ENCODE measurements around the gene MYL7. TPM values are rescaled to one million over a fixed set of nuclear protein-coding genes. Genes with fewer than 3 reads are reported as not detected.
"Not testable (repeated sequence)": the region's sequence is repeated elsewhere in the genome, so short reads cannot be mapped to it uniquely, and the experiment has no call there.

Gene MYL7
- polyA plus RNA-seq, 3 donors = 0.15 to 57.8 (median 0.18) TPM

DNA sequence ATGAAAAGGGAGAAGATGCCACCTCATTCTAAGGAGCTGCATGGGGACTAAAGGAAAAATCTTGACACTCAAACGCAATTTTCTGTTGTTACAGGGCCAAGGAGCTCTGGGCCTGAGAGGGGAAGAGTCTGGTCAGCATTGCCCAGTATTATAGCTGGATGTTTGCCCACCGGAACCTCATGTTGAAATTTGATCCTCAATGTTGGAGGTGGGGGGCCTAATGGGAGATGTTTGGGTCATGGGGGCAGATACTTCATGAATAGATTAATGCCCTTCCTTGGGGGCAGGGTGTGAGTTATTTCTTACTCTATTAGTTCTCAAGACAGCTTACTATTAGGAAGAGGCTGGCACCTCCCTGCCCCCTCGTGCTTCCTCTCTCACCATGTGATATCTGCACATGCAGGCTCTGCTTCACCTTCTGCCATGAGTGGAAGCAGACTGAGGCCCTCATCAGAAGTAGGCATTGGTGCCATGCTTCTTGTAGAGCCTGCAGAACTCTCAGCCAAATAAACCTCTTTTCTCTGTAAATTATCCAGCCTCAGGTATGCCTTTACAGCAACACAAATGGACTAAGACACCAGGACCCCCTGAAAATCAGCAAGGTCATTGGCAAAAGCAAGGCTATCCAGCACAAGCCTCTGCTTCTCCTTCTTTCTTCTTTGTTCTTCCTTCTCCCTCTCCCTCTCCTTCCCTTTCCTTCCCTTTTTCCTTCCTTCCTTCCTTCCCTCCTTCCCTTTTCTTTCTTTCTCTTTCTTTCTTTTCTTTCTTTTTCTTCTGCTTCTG, 33.0 kb upstream of the MYL7 start:
- no peak overlapping the region for H3K27ac ChIP-seq (ENCODE audit: low read depth, low read length)
- WGBS, 3 donors = 48 to 56% (median 53%) methylated on average over 3 of the region's 3 CpGs

DNA sequence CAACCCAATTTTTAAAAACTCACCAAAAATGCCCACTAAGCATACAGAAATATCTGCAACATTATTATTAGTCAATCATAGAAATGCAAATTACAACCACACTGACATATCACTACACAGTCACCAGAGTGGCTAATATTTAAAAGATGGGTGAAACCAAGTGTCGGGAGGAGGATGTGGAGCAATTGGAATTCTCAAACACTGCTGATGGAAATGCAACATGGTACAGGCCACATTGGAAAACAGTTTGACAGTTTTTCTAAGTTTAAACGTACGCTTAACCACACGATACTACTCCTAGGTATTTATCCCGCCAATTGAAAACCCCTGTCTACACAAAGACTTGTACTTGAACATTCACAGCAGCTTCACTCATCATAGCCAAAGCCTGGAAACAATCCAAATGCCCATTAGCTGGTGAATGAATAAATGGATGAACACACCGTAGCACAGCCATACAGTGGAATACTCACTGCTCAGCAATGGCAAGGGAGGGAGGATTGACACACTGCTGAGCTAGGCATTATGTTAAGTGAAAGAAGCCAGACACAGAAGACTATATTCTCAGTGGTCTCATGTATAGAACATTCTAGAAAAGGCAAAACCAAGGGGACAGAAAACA, 31.8 kb upstream of the MYL7 start:
- 75 to 89% (median 89%) methylated on average over 6 of the region's 6 CpGs for WGBS, 3 donors
- H3K27ac ChIP-seq (ENCODE audit: low read depth, low read length) = no peak overlapping the region

DNA sequence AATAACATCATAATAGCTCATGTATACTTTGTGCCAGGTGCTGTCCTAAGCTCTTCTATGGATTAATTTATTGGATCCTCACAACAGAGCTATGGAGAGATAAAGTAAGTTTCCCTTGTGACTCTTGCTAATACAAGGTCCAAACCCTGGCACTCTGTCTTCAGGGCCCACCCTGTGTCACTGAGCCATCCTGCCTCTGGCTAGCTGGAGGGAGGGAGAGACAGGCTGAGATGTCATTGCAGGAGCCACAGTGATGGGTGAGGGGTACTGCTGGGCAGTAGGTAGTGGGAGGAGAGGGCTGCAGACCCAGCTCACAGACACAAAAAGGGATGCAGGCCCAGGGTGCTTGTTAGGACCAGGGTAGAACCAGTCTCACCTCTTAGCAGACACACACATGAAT, 31.2 kb upstream of the MYL7 start:
- H3K27ac ChIP-seq (ENCODE audit: low read depth, low read length) = no peak overlapping the region

DNA sequence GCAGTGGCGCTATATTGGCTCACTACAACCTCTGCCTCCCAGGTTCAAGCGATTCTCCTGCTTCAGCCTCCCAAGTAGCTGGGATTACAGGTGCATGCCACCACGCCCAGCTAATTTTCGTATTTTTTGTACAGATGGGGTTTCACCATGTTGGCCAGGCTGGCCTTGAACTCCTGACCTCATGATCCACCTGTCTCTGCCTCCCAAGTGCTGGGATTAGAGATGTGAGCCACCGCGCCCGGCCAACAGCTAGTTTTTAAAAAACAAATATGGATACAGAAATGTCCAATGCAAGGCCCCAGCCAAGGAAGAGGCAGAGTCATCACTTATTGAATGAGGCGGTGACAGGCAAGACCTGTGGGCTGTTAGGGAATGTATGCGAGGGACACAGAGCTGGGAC, 30.8 kb upstream of the MYL7 start:
- 95 to 96% (median 95%) methylated on average over 9 of the region's 9 CpGs for whole genome bisulfite sequencing, 3 donors

DNA sequence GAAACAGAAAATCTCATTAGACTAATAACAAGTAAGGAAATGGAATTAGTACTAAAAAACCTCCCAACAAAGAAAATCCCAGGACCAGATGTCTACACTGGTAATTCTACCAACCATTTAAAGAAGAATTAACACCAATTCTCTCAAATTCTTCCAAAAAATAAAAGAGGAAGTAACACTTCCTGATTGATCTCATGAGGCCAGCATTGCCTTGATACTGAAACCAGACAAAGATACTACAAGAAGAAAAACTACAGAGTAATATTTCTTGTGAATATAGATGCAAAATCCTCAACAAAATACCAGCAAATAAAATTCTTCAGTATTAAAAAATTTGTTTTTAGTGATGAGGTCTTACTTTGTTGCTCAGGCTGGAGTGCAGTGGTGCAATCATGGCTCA, 26.8 kb upstream of the MYL7 start:
- no peak overlapping the region for H3K27ac ChIP-seq (ENCODE audit: low read depth, low read length)

More for the DNA sequence above, 30.8 kb upstream of the MYL7 start:
- H3K27ac ChIP-seq (ENCODE audit: low read depth, low read length) = not testable (repeated sequence)

DNA sequence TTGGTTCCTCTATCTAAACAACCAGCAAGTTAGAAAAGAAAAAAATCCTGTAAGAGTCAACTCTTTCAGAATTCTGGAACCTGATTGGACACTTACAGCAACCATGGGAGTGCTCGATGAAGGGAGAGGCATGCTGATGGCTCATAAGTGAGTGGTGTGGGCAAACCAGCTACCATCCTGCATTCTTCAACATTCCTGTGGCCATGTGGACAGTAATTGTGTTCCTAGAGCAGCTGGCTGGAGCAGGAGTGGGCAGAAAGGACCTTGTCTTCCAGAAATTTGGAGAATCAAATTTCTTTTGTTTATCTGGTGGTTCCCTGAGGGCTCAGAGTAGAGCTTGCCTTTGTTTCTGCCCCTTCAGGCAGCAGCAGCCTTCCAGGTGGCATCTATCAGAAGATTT, 22.5 kb upstream of the MYL7 start:
- WGBS, 3 donors = 48 to 60% (median 52%) methylated on average over 1 of the region's 1 CpG
- H3K27ac ChIP-seq (ENCODE audit: low read depth, low read length) = no peak overlapping the region

DNA sequence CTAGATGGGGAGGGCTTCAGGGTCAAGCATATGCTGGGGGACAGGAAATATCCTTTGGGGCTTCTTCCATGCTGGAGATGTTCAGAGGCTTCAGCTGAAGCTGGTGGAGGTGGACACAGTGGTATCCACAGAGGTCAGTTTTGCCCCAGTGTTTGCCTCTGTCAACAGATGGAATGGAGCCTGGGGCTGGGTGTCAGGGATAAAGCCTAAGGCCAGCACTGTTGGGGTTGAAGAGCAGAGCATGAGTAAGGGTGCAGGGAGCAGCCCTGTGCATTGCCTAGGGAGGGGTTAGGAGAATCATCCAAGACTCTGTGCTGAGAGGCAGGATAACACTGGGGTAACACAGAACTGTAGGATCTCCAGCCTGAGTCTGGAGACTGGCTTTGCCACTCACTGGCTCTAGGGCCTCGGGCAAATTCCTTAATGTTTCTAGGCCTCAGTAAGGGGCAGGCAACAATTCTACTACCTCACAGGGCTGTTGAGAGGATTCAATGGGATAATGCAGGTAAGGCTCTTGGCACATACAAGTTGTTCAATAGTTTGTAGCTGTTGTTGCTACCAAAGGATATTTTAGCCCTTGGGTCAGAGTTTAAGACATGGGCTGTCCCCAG, 21.8 kb upstream of the MYL7 start:
- 63 to 88% (median 85%) methylated on average over 1 of the region's 1 CpG for whole genome bisulfite sequencing, 3 donors
- H3K27ac ChIP-seq (ENCODE audit: low read depth, low read length) = no peak overlapping the region

DNA sequence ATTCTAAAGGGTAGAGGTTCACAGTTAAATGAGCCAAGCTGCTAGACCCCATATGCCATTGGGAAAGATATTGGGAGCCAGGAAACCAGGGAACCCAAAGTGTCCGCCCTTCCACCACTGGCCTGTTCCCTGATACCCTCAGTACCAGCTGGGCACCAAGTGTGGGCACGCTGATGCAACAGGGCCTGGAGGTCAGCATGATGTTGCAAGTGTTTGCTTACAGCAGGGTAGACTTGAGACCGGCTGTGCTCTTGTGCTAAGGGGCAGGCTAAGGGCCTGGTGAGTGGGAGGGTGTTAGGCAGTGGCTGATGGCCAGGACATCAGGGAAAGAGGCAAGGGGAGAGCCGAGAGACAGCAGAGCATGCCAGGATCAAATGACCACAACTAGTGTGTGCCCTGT, 21.0 kb upstream of the MYL7 start:
- WGBS, 3 donors = 74 to 87% (median 75%) methylated on average over 4 of the region's 4 CpGs
- H3K27ac ChIP-seq (ENCODE audit: low read depth, low read length) = no peak overlapping the region

DNA sequence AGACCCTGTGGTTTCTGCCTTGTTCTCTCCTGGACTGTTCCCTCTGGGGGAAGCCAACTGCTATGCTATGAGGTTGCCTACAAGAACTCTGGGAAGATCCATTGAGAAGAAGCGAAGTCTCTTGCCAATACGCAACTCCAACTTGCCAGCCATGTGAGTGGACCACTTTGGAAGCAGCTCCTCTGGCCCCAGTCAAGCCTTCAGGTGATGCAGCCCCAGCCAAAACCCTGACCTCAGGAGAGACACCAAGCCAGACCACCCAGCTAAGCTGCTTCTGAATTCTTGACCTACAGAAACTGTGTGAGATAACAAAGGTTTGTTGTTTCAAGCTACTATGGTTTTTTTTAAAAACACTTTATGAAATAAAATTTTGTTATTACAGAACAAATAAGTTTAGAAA, 20.2 kb upstream of the MYL7 start:
- H3K27ac ChIP-seq (ENCODE audit: low read depth, low read length) = no peak overlapping the region
- 96 to 100% (median 100%) methylated on average over 2 of the region's 2 CpGs for WGBS, 3 donors

DNA sequence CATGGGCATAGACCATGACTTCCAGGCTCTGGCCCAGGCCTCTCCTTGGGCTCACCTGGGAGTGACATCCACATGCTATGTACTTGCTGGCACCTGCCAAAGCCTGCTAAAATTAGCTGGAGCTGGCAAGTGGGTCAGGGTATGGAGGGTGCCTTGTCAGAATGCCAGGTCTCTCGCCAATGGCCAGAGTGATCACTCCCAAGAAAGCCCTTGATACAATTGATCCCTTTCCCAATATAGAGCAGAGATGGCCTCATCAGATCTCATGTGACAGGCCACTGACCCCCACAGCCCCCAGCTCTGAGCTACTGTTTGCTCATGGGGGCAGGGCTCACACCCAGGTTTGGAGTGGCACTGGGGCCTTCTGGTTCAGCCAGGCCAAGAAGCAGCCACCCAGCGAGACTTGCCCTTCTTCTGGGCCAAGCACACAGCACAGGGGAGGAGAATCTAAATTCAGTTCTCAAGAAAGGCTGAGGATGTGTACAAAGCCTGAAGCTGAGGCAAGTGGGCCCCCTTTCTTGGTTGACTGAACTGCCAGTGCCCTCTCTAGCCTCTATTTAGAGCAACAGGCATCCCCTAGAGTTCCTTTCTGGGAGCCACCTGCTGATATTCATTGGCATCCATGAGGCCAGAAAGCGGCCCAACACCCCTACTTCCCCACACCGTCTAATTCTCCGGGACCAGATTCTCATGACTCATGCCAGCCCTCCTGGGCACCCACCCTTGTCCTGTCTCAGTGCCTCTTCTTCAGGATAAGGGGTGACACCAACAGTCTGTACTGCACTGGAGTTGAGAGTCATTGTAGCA, 18.9 kb upstream of the MYL7 start:
- no peak overlapping the region for H3K27ac ChIP-seq (ENCODE audit: low read depth, low read length)
- 87 to 88% (median 88%) methylated on average over 5 of the region's 5 CpGs for WGBS, 3 donors

DNA sequence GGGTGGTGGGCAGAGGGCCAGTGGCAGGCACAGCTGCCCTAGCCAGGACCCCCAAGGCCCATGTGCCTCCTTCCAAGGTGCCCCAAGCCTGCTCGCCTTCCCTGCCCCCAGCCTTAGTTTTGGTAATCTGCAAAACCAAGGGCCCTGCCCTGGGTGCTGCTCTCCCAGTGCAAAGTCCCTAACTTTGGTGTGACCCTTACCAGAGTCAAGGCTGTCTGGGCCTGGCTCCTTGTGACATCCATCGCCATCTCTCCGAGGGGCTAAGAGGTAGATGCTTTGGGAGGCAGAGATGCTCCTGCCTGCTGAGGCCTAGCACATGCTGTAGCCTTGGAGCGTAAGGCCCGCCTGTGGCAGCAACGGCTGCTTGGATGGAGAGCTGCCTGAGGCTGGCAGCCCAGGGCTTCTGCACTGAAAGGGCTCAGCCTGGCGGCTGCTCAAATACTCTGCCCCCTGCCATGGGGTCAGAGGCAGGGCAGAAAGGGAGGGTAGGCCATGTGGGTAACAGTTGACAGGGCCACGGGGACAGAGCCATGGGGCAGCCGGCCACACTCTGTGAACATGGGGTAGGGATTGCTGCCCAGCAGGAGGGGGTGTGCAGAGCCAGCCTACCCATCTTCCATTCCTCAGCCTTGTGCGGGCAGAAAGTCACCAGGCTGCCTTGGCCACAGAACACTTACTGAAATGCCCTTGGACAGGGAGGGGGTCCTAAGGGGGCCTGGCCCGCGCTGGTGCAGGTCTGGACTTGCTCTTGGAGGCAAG, 17.9 kb upstream of the MYL7 start:
- 87 to 89% (median 88%) methylated on average over 12 of the region's 12 CpGs for WGBS, 3 donors
- no peak overlapping the region for H3K27ac ChIP-seq (ENCODE audit: low read depth, low read length)

DNA sequence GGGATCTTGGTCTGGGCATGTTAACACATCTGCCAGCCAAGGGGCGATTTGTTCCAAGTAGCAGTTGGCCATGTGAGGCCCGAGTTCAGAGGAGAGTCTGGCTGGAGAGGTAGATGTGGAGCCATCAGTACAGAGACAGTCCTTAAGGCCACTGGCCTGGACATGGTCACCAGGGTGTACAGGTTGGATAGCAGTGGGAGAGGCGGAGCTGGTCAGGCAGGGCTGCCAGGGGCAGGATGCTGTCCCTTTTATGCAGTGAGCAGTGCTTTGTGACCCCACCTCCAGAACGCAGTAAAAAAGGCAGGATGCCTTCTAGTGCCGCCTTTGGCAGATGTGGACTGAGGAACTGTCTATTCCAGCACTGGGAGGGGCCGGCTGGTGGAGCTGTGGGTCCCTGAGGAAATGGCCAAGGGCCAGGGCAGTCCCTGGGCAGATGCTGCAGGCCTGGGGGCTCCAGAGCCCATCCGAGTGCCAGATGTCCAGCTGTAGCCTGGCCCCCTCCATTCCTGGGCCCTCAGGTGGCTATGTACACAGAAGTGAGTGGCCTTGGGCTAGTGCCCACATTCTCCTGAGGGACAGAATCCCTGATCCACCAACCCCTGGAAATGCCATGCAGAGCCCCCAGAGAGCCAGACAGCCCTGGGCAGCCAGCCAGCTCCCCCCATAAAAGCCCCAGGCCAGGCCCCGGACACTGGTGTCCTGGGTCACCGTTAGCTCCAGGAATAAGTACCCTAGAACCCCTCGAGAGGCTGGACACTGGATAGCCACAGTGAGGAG, 17.2 kb upstream of the MYL7 start:
- WGBS, 3 donors = 80 to 83% (median 80%) methylated on average over 10 of the region's 10 CpGs
- no peak overlapping the region for H3K27ac ChIP-seq (ENCODE audit: low read depth, low read length)

DNA sequence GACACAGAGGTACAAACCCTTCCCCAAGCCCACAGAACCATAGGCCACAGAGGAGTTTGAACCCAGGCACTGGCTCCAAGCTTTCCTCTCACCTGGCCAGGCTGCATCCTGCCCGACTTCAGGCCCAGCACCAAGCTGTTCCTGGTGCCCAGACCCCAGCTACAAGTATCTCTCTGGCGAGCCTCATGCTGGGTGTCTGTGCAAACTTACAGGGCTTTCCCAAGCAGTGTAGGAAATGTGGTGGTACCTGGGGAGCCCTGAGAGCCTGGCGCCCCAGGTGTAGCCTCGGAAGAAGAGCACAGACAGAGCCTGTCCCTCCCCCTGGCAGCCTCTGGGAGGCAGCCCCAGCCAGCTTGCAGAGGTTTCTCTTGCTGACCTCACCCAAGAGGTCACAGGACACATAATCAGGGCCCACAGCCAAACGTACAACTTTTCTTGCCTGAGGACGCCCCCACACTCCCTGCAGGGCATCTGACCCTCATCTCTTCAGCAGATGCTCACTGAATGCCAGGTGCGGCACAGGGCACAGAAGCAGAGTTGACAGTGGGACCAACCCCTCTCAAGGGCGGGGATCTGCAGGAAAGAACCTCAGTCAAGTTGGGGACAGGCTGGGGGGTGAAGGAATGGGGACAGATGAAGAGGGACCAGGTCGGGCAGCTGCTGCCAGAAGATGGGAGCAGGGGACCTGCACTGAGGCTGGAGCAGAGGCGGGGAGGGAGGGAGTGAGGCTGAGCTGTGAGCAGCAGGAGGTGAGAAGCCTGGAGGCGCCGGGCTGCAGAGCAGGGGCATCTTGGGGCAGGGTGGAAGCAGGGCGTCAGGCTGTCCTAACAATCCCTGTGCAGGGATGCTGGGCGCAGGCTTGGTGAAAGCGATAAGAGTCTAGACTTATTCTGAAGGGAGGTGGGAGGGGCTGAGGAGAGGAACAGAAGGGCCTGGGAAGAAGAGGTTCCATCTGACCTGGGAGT, 16.3 kb upstream of the MYL7 start:
- no peak overlapping the region for H3K27ac ChIP-seq (ENCODE audit: low read depth, low read length)
- WGBS, 3 donors = 83 to 85% (median 83%) methylated on average over 15 of the region's 15 CpGs

DNA sequence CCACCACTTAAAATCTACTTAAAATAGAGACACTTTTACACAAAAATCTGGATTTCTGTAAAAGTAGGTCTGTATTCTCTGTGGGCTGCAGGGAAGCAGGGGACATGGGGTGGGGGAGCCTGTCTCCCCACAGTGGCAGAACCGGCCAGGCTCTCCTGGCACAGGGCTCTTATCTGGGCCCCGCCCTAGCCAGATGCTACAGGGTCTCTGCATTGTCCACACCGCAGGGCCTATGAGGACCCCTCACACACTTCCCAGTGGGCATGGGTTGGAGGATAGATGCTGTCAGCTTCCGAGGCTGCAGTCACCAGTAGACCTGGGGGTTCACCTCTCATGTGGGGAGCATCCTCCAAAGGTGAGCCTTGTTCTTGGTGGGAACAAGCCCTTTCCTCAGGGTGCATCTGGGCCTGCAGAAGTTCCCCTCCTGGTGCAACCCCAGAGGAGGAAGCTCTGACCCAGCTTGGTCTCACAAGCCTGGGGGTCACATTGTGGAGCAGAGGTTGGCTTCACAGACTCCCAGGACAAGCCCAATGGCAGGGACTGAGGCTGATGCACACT, 15.4 kb upstream of the MYL7 start:
- 75 to 91% (median 83%) methylated on average over 4 of the region's 4 CpGs for WGBS, 3 donors
- no peak overlapping the region for H3K27ac ChIP-seq (ENCODE audit: low read depth, low read length)

DNA sequence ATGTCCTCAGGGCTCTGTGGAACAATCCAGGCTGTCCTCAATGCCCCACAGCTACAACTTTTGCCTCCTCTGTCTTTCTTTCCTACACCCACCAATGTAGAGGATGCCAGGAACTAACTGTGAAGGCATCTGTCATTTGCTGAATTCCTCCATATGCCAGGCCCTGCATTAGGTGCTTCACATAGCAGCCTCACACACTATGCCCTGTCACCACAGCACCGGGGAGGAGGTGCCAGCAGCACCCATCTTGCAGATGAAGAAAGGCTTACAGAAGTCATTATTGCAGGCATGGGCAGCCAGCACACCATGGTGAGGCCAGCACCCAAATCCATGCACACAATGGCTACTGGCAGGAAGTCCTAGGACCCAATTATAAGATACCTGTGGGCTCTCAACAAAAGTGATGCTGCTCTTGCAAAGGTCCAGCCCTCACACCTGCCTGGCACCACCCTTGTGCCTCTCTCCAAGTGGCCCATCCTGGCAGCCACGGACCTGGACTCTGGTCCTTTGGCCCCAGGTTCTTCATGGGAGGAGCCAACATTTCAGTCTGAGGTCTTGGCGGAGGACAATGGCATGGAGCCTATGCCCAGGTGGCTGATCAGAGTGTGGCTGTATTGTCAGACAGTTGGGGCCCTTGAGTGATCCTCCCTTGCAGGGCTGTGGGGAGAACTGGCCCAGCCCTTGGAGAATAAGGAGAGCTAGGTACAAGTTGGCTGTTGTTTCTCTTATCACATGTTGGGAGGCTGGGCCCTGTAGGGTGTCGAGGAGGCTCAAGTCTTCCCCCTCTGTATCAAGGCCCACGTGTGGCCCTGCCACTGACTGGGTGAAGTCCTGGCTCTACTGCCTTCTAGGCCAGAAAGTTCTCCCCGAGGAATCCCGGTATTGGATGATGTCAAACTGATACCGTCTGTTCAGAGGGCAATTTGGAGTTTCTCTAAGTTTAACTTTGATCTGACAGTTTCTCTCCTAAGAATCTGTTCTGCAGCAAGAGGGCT, 14.4 kb upstream of the MYL7 start:
- no peak overlapping the region for H3K27ac ChIP-seq (ENCODE audit: low read depth, low read length)
- 72 to 85% (median 82%) methylated on average over 8 of the region's 8 CpGs for WGBS, 3 donors
